IMR-90 (cell line): ENCODE results near the gene CYP2W1. TPM values are rescaled to one million over a fixed set of nuclear protein-coding genes. Genes with fewer than 3 reads are reported as not detected.

Experiments used
- ATAC-seq: fragments of 200-7000 bp; cut with Tn5 transposase; 2 replicates; pipeline ENCODE4 v1.9.1; 2020; ENCODE audit warnings: low read depth, mild to moderate bottlenecking, moderate library complexity
- BruUV-seq: library from RNA; stranded (reverse); fragments of 400-500 nt; replicated peaks from 2 replicates; lab custom pipeline; 2021; lab: Mats Ljungman, UMichigan
- CTCF ChIA-PET: fragments of 300-600 bp; formaldehyde crosslinking; extraction: SDS; loops from one replicate; lab custom pipeline; 2021; ENCODE audit warnings: antibody characterized with exemption; lab: Yijun Ruan, JAX
- POLR2A ChIA-PET: fragments of 300-600 bp; sonication (Branson Sonifier 250); formaldehyde crosslinking; loops from one replicate; lab custom pipeline; 2022; ENCODE audit warnings: antibody characterized with exemption; ENCODE audit not compliant: unreplicated experiment; lab: Charles Lee
- DNase-seq: peaks from one replicate; pipeline ENCODE4 v3.0.0; 2013
- H2AFZ ChIP-seq: replicated peaks from 2 replicates; pipeline ENCODE3; 2013; ENCODE audit warnings: low read length, mild to moderate bottlenecking; ENCODE audit not compliant: poor library complexity
- H2AK5ac ChIP-seq: 2 replicates; pipeline ENCODE4 v1.6.1; 2013; ENCODE audit warnings: low read depth, low read length, inconsistent platforms
- H2AK9ac ChIP-seq: replicated peaks from 2 replicates; pipeline ENCODE3; 2013; ENCODE audit warnings: mild to moderate bottlenecking, low read depth, low read length, moderate library complexity; ENCODE audit not compliant: poor library complexity
- H2BK120ac ChIP-seq: 2 replicates; pipeline ENCODE4 v1.6.1; 2013; ENCODE audit warnings: low read depth, low read length, inconsistent platforms
- H2BK15ac ChIP-seq: 3 replicates; pipeline ENCODE4 v1.6.1; 2013; ENCODE audit warnings: low read depth, low read length, inconsistent platforms
- H2BK20ac ChIP-seq: 2 replicates; pipeline ENCODE4 v1.6.1; 2013; ENCODE audit warnings: low read depth, mild to moderate bottlenecking, inconsistent platforms, low read length, moderate library complexity
- H2BK5ac ChIP-seq: 2 replicates; pipeline ENCODE4 v1.6.1; 2013; ENCODE audit warnings: mild to moderate bottlenecking, low read depth, low read length, inconsistent platforms; ENCODE audit not compliant: poor library complexity, severe bottlenecking
- H3K14ac ChIP-seq: replicated peaks from 2 replicates; pipeline ENCODE4 v1.6.1; 2013; ENCODE audit warnings: low read depth, low read length, inconsistent platforms
- H3K18ac ChIP-seq: 2 replicates; pipeline ENCODE4 v1.6.1; 2013; ENCODE audit warnings: low read depth, low read length, control low read depth
- H3K23ac ChIP-seq: 2 replicates; pipeline ENCODE4 v1.6.1; 2013; ENCODE audit warnings: low read depth, low read length, inconsistent platforms
- H3K27ac ChIP-seq: 2 replicates; pipeline ENCODE4 v1.5.1; 2013; ENCODE audit warnings: mild to moderate bottlenecking, control low read depth, low read length; ENCODE audit not compliant: insufficient read depth
- H3K27me3 ChIP-seq: 2 replicates; pipeline ENCODE4 v1.6.1; 2013; ENCODE audit warnings: low read length; ENCODE audit not compliant: control insufficient read depth, insufficient read depth
- H3K36me3 ChIP-seq: 2 replicates; pipeline ENCODE4 v1.6.1; 2013; ENCODE audit warnings: low read length, mixed read lengths; ENCODE audit not compliant: control insufficient read depth, insufficient read depth
- H3K4ac ChIP-seq: 2 replicates; pipeline ENCODE4 v1.6.1; 2013; ENCODE audit warnings: low read depth, low read length, inconsistent platforms
- H3K4me1 ChIP-seq: 2 replicates; pipeline ENCODE4 v1.6.1; 2013; ENCODE audit warnings: low read length, mixed read lengths; ENCODE audit not compliant: control insufficient read depth, insufficient read depth
- H3K4me2 ChIP-seq: 2 replicates; pipeline ENCODE4 v1.6.1; 2013; ENCODE audit warnings: low read depth, mild to moderate bottlenecking, control low read depth, low read length, moderate library complexity
- H3K4me3 ChIP-seq: 2 replicates; pipeline ENCODE4 v1.5.1; 2013; ENCODE audit warnings: low read depth, mild to moderate bottlenecking, control low read depth, low read length, moderate library complexity; ENCODE audit not compliant: insufficient read depth
- H3K56ac ChIP-seq: 2 replicates; pipeline ENCODE4 v1.6.1; 2013; ENCODE audit warnings: low read length, inconsistent platforms; ENCODE audit not compliant: insufficient read depth; ENCODE audit errors: extremely low read depth
- H3K79me1 ChIP-seq, 2 experiments: 2 replicates each; pipeline ENCODE4 v1.6.1; 2013; ENCODE audit warnings: low read length in 2 of 2, inconsistent platforms in 1 of 2, low read depth in 1 of 2
- H3K9ac ChIP-seq: 2 replicates; pipeline ENCODE4 v1.6.1; 2013; ENCODE audit warnings: low read depth, low read length, control low read depth
- H3K9me1 ChIP-seq: 2 replicates; pipeline ENCODE4 v1.6.1; 2013; ENCODE audit warnings: low read length, inconsistent platforms; ENCODE audit not compliant: insufficient read depth
- H3K9me3 ChIP-seq: 2 replicates; pipeline ENCODE4 v1.6.1; 2013; ENCODE audit warnings: low read length; ENCODE audit not compliant: control insufficient read depth, insufficient read depth
- H4K20me1 ChIP-seq: 2 replicates; pipeline ENCODE4 v1.6.1; 2013; ENCODE audit warnings: low read length, inconsistent platforms; ENCODE audit not compliant: insufficient read depth
- H4K5ac ChIP-seq: 2 replicates; pipeline ENCODE4 v1.6.1; 2013; ENCODE audit warnings: mild to moderate bottlenecking, low read depth, low read length, control low read depth
- H4K8ac ChIP-seq, 2 experiments: 2 replicates each; pipeline ENCODE4 v1.6.1; 2013; ENCODE audit warnings: low read depth in 2 of 2, low read length in 2 of 2, control low read depth in 1 of 2, inconsistent platforms in 1 of 2
- H4K91ac ChIP-seq: 2 replicates; pipeline ENCODE4 v1.6.1; 2013; ENCODE audit warnings: low read depth, low read length, inconsistent platforms; ENCODE audit not compliant: insufficient read depth
- BHLHE40 ChIP-seq: fragments of 150-350 bp; IDR thresholded peaks from 2 replicates; pipeline ENCODE4 v1.6.1; 2016; ENCODE audit warnings: mild to moderate bottlenecking, low read depth, low read length
- CEBPB ChIP-seq: IDR thresholded peaks from 2 replicates; pipeline ENCODE4 v1.6.1; 2012; ENCODE audit warnings: low read depth, low read length, improper control_type of control experiment
- CHD1 ChIP-seq: IDR thresholded peaks from 2 replicates; pipeline ENCODE4 v1.6.1; 2012; ENCODE audit warnings: low read depth, low read length, improper control_type of control experiment
- CTCF ChIP-seq: conservative IDR thresholded peaks from 2 replicates; pipeline ENCODE4 v1.5.1; 2012; ENCODE audit warnings: mild to moderate bottlenecking, low read depth, low read length, improper control_type of control experiment
- ELK1 ChIP-seq: fragments of 150-350 bp; IDR thresholded peaks from 2 replicates; pipeline ENCODE4 v1.6.1; 2016; ENCODE audit warnings: low read depth, mild to moderate bottlenecking, low read length, moderate library complexity, borderline replicate concordance
- FOS ChIP-seq: fragments of 150-350 bp; IDR thresholded peaks from 2 replicates; pipeline ENCODE4 v1.6.1; 2016; ENCODE audit warnings: low read depth, low read length
- MAFK ChIP-seq: IDR thresholded peaks from 2 replicates; pipeline ENCODE4 v1.6.1; 2012; ENCODE audit warnings: low read depth, low read length, improper control_type of control experiment
- MAZ ChIP-seq: IDR thresholded peaks from 2 replicates; pipeline ENCODE4 v1.6.1; 2012; ENCODE audit warnings: low read depth, mild to moderate bottlenecking, low read length, improper control_type of control experiment, moderate library complexity, borderline replicate concordance
- MXI1 ChIP-seq: IDR thresholded peaks from 2 replicates; pipeline ENCODE4 v1.6.1; 2012; ENCODE audit warnings: low read depth, mild to moderate bottlenecking, low read length, moderate library complexity, borderline replicate concordance
- NFE2L2 ChIP-seq: fragments of 150-350 bp; IDR thresholded peaks from 2 replicates; pipeline ENCODE4 v1.6.1; 2016; ENCODE audit warnings: low read depth, mild to moderate bottlenecking, low read length
- POLR2A ChIP-seq: IDR thresholded peaks from 2 replicates; pipeline ENCODE4 v1.6.1; 2012; ENCODE audit warnings: mild to moderate bottlenecking, low read depth, low read length
- RAD21 ChIP-seq: IDR thresholded peaks from 2 replicates; pipeline ENCODE4 v1.6.1; 2012; ENCODE audit warnings: low read length, improper control_type of control experiment
- RCOR1 ChIP-seq: IDR thresholded peaks from 2 replicates; pipeline ENCODE4 v1.6.1; 2012; ENCODE audit warnings: mild to moderate bottlenecking, low read length, improper control_type of control experiment; ENCODE audit not compliant: insufficient replicate concordance
- RFX5 ChIP-seq: IDR thresholded peaks from 2 replicates; pipeline ENCODE4 v1.8.0; 2012; ENCODE audit warnings: low read depth, mild to moderate bottlenecking, low read length, moderate library complexity
- SMC3 ChIP-seq: fragments of 150-350 bp; IDR thresholded peaks from 2 replicates; pipeline ENCODE4 v1.6.1; 2016; ENCODE audit warnings: low read depth, mild to moderate bottlenecking, antibody characterized with exemption, low read length, moderate library complexity
- WGBS, 2 experiments: methylation state at CpG; one replicate each; pipeline versions ENCODE4 v1.1.5 to v1.1.7; 2013; ENCODE audit warnings: missing lambda C conversion rate in 2 of 2; ENCODE audit not compliant: insufficient read length in 1 of 2; ENCODE audit errors: extremely low coverage in 2 of 2; 5-methylcytosine and 5-hydroxymethylcytosine counted together
- dilution Hi-C: fragments of 300-500 bp; cut with HindIII; formaldehyde crosslinking; loops from one replicate; pipeline ENCODE4 v1.14.3; 2018; ENCODE audit warnings: low sequenced_read_pairs; ENCODE audit not compliant: unreplicated experiment
- in situ Hi-C: fragments of 300-500 bp; cut with MboI; formaldehyde crosslinking; loops from 3 replicates; pipeline ENCODE4 v1.14.3; 2019; ENCODE audit warnings: low sequenced_read_pairs, inconsistent platforms, mixed read lengths
- intact Hi-C: fragments of 100-400 bp; cut with micrococcal nuclease; formaldehyde crosslinking; loops from 2 replicates; pipeline ENCODE4 v1.10.0; 2022
- polyA plus RNA-seq, 3 experiments: library from polyadenylated mRNA; depleted of rRNA; stranded (reverse); fragments of >200 nt; gene quantifications; 2 replicates each; pipeline ENCODE4 v1.2.3, GENCODE V29; 2012; ENCODE audit warnings: low replicate concordance in 1 of 3
- total RNA-seq: library from RNA; depleted of rRNA; stranded (reverse); fragments of >200 nt; gene quantifications from 2 replicates; pipeline ENCODE4 v1.2.3, GENCODE V29; 2012
- TF ChIP-seq, protein P1 (sequence below): fragments of 150-350 bp; IDR thresholded peaks from 2 replicates; pipeline ENCODE4 v1.6.1; 2017; ENCODE audit warnings: mild to moderate bottlenecking, antibody characterized with exemption, low read length, low read depth

CYP2W1 gene
- total and polyA plus RNA-seq, 2 of the 4 experiments (the other 2 are of a cell fraction) = not detected

DNA sequence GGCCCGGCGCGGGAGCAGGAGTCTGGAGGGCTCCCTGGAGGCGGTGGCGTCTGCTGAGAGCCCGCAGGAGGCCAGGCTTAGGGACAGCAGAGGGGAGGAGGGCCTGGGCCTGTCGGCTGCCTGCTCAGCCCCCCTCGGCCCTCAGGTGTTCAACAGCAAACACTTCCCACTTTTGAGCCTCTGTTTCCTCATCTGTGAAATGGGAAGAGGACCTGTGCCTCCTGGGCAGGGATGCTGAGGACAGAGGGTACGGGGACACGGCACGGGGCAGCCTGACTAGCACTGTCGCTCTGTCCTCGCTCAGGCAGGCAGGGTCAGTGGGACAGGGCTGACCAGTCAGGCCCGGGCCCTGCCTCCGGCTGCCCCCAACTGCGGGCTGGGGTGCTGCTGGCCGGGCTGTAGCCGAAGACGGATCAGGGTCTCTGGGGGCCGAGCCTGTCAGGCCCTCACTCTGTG, 663 bp downstream of the CYP2W1 start:
- no peak overlapping the region for H3K9ac ChIP-seq
- H4K20me1 ChIP-seq = no peaks in the 10 kb centered on the region
- H2AK5ac ChIP-seq = no peak overlapping the region
- no peak overlapping the region for H2BK5ac ChIP-seq
- H3K36me3 ChIP-seq = no peaks in the 10 kb centered on the region
- BruUV-seq = no TSS peak
- H2BK20ac ChIP-seq = no peak overlapping the region
- no peak overlapping the region for H2AFZ ChIP-seq
- in situ Hi-C loops (no loop called here), intact Hi-C loops (no loop called here), dilution Hi-C loops (no loop called here)
- ChIA-PET CTCF (no interaction called here), POLR2A (no interaction called here)
- no peak for ATAC-seq
- WGBS, 2 experiments = 88% methylated on average over 15 of the region's 20 CpGs; no CpG with 5 or more reads in 1 of the 2 experiments
- no peaks in the 10 kb centered on the region; the same call in 1 of the 2 replicates for H3K27me3 ChIP-seq
- no peak overlapping the region for H2AK9ac ChIP-seq
- no peak overlapping the region for H3K14ac ChIP-seq
- H3K9me1 ChIP-seq = no peaks in the 10 kb centered on the region
- no peak overlapping the region for H2BK15ac ChIP-seq
- no peak overlapping the region for H3K27ac ChIP-seq
- TF ChIP-seq SMC3 (no peak), RCOR1 (no peak), FOS (no peak), MAZ (no peak), CTCF (no peak), BHLHE40 (no peak), ELK1 (no peak), NFE2L2 (no peak), RFX5 (no peak), CHD1 (no peak), MAFK (no peak), CEBPB (no peak), RAD21 (no peak), POLR2A (no peak), MXI1 (no peak)
- TF ChIP-seq, protein P1, sequence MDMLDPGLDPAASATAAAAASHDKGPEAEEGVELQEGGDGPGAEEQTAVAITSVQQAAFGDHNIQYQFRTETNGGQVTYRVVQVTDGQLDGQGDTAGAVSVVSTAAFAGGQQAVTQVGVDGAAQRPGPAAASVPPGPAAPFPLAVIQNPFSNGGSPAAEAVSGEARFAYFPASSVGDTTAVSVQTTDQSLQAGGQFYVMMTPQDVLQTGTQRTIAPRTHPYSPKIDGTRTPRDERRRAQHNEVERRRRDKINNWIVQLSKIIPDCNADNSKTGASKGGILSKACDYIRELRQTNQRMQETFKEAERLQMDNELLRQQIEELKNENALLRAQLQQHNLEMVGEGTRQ = no peak
- H4K91ac ChIP-seq = no peak overlapping the region
- H4K8ac ChIP-seq = no peak overlapping the region
- no peak overlapping the region for H3K4me3 ChIP-seq
- DNase-seq = no peak
- no peak overlapping the region for H4K5ac ChIP-seq
- no peaks in the 10 kb centered on the region for H3K79me1 ChIP-seq
- H3K9me3 ChIP-seq = no peaks in the 10 kb centered on the region
- no peak overlapping the region for H2BK120ac ChIP-seq
- H3K4me2 ChIP-seq = no peak overlapping the region
- no peak overlapping the region for H3K56ac ChIP-seq
- H3K4ac ChIP-seq = no peak overlapping the region
- no peak overlapping the region for H3K18ac ChIP-seq
- no peak overlapping the region for H3K23ac ChIP-seq
- no peaks in the 10 kb centered on the region; the same call in 1 of the 2 replicates for H3K4me1 ChIP-seq
